Gastrocnemius medialis (tissue), 4 donors: ENCODE results near the gene ST7L. TPM values are rescaled to one million over a fixed set of nuclear protein-coding genes. Genes with fewer than 3 reads are reported as not detected.
A peak's percentile ranks its signal among the peaks of the same experiment; 100 is the strongest.

Experiments
- ATAC-seq, 2 donors: fragments of 150-250 bp; one replicate each; pipeline ENCODE4 v1.9.1; 2016
- DNase-seq, 2 donors: peaks; one replicate each; pipeline ENCODE4 v3.0.0-alpha.2; 2019
- H3K27ac ChIP-seq, 4 donors: fragments of 200-600 bp; sonication (generic); 1 replicate in 1 of 4; 2 replicates in 3 of 4; pipeline ENCODE4 v1.5.1; 2016 to 2018; ENCODE audit warnings: mild to moderate bottlenecking in 2 of 4, moderate library complexity in 1 of 4
- H3K27me3 ChIP-seq, 3 donors: fragments of 200-600 bp; sonication (generic) in 2 of 3; 1 replicate in 1 of 3; 2 replicates in 2 of 3; pipeline versions ENCODE4 v1.5.1 to v1.6.0; 2016 to 2019; ENCODE audit warnings: mild to moderate bottlenecking in 1 of 3, moderate library complexity in 1 of 3
- H3K36me3 ChIP-seq, 2 donors: fragments of 200-600 bp; sonication (generic) in 1 of 2; one replicate each; pipeline ENCODE4 v1.5.1; 2017 to 2018
- H3K4me1 ChIP-seq, 2 donors: fragments of 200-600 bp; sonication (generic) in 1 of 2; one replicate each; pipeline ENCODE4 v1.5.1; 2016 to 2017; ENCODE audit warnings: mild to moderate bottlenecking in 2 of 2
- H3K4me3 ChIP-seq, 4 donors: fragments of 200-600 bp; sonication (generic) in 3 of 4; 1 replicate in 1 of 4; 2 replicates in 3 of 4; pipeline ENCODE4 v1.5.1; 2016 to 2019; ENCODE audit warnings: mild to moderate bottlenecking in 2 of 4
- H3K9me3 ChIP-seq, 3 donors: fragments of 200-600 bp; sonication (generic) in 2 of 3; 1 replicate in 1 of 3; 2 replicates in 2 of 3; pipeline ENCODE4 v1.5.1; 2016 to 2019
- POLR2A ChIP-seq, 2 donors: fragments of 450-650 bp; IDR thresholded peaks; one replicate each; pipeline ENCODE4 v1.6.1; 2017; ENCODE audit warnings: antibody characterized with exemption in 2 of 2, mild to moderate bottlenecking in 2 of 2, moderate library complexity in 2 of 2
- in situ Hi-C, 4 donors: fragments of 200-750 bp; cut with MboI; loops; one replicate each; pipeline versions ENCODE4 v1.15.0 to v1.8.0; 2017; ENCODE audit warnings: low sequenced_read_pairs in 4 of 4
- intact Hi-C: fragments of 100-400 bp; cut with DNase I; formaldehyde crosslinking; loops from one replicate; pipeline ENCODE4 v1.15.1; 2023; ENCODE audit warnings: low total_unique reads
- total RNA-seq, 4 donors: library from RNA; depleted of rRNA; stranded (reverse); fragments of >200 nt; gene quantifications; one replicate each; pipeline versions ENCODE4 v1.1.0 to v1.2.3, GENCODE V29; 2016
- TF ChIP-seq, protein P1 (sequence below), 5 experiments: fragments of 450-650 bp in 3 of 5; fragments of 200-600 bp in 2 of 5; sonication (generic) in 2 of 5; IDR thresholded peaks in 4 of 5; conservative IDR thresholded peaks in 1 of 5; 1 replicate in 4 of 5; 2 replicates in 1 of 5; pipeline ENCODE4 v1.5.1; 2016 to 2019; ENCODE audit warnings: antibody characterized with exemption in 5 of 5, mild to moderate bottlenecking in 3 of 5, moderate library complexity in 3 of 5

ST7L gene
- total RNA-seq, 4 donors from 2014 or later: 9.6 to 16.7 (median 15.0) TPM

DNA sequence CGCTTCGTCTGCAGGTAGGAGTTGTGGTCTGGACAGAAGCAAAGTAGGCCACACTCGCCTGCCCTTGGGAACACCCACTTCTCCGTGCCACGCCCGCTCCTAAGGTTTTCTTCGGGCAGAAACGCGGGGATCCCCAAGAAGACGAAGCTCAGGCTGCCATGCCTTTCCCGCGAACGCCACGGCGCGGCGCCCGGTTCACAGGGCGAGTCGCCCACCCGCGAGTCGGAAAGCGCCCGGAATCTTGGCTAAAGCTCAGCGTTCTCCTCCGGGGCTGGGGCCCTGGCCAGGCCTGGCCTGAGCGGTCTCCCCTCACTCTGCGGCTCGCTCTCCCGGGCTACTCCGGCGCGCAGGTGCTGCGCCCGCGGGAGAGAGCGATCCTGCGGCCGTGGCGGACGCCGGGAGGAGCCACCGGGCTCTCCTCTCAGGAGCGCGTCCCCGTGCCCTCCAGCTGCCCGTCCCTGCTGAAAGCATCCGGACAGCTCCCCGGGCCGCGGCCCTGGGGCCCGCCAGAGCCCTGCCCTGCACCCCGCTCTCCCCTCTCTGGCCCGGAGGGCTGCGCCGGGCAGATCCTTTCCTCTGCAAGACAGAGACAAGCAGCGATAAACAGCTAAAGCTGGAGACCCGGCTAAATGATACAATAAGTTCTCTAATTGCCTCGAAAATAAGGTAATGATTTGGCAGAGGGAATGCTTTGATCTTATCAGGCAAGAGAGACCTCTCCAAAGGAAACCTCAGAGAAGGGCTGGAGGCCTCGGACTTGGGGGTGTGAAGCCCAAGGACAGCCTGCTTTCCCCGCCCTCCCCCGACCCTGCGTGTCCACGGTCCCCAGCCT is 116.9 kb downstream of the ST7L start:
- intact Hi-C loops (loop anchor here (2.0 kb wide), 1 partner anchor 205 kb away; the partner anchor contains the start of gene RHOC), in situ Hi-C loops (no loop called here)
- H3K9me3 ChIP-seq: no peaks in the 10 kb centered on the region
- no peak overlapping the region for H3K27ac ChIP-seq
- DNase-seq (peak in 1 of 2 donors; percentile 33), ATAC-seq (peak in 1 of 2 donors; percentile 75)
- peaks cover 4 to 8% of the 10 kb centered on the region in 2 donors for H3K4me1 ChIP-seq
- H3K36me3 ChIP-seq: no peaks in the 10 kb centered on the region
- H3K27me3 ChIP-seq: peaks cover 0 to 17% (median 14%) of the 10 kb centered on the region in 3 donors
- TF ChIP-seq, protein P1, sequence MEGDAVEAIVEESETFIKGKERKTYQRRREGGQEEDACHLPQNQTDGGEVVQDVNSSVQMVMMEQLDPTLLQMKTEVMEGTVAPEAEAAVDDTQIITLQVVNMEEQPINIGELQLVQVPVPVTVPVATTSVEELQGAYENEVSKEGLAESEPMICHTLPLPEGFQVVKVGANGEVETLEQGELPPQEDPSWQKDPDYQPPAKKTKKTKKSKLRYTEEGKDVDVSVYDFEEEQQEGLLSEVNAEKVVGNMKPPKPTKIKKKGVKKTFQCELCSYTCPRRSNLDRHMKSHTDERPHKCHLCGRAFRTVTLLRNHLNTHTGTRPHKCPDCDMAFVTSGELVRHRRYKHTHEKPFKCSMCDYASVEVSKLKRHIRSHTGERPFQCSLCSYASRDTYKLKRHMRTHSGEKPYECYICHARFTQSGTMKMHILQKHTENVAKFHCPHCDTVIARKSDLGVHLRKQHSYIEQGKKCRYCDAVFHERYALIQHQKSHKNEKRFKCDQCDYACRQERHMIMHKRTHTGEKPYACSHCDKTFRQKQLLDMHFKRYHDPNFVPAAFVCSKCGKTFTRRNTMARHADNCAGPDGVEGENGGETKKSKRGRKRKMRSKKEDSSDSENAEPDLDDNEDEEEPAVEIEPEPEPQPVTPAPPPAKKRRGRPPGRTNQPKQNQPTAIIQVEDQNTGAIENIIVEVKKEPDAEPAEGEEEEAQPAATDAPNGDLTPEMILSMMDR (IDR thresholded peaks at IDR 0.05 in 4 of 5, conservative IDR thresholded peaks at IDR 0.05 in 1 of 5): peak in 4 of 5 experiments; percentile 35 to 68 (median 46)
- no peak for TF ChIP-seq POLR2A (IDR thresholded peaks at IDR 0.05)
- peak overlapping the region; percentile 56 to 80 (median 57) for H3K4me3 ChIP-seq

DNA sequence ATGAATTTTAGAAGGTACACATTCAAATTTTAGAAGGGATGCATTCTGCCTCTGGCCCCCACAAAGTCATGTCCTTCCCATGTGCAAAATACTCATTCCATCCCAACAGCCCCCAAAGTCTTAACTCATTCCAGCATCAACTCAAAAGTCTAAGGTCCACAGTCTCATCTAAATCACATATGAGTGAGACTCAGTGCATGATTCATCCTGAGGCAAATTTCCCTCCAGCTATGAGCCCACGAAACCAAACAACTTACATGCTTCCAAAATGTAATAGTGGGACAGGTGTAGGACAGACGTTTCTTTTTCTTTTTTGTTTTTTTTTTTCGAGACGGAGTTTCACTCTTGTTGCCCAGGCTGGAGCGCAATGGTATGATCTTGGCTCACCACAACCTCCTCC is 122.7 kb downstream of the ST7L start:
- Histone ChIP-seq H3K9me3 (no peaks in the 10 kb centered on the region), H3K36me3 (no peaks in the 10 kb centered on the region), H3K4me3 (no peak overlapping the region), H3K27ac (no peak overlapping the region), H3K27me3 (no peaks in the 10 kb centered on the region), H3K4me1 (no peaks in the 10 kb centered on the region)
- intact Hi-C loops (no loop called here), in situ Hi-C loops (no loop called here)
- DNase-seq: no peak
- ATAC-seq: no peak
- no peak for TF ChIP-seq POLR2A (IDR thresholded peaks at IDR 0.05)
- TF ChIP-seq, protein P1 (IDR thresholded peaks at IDR 0.05 in 4 of 5, conservative IDR thresholded peaks at IDR 0.05 in 1 of 5): no peak

DNA sequence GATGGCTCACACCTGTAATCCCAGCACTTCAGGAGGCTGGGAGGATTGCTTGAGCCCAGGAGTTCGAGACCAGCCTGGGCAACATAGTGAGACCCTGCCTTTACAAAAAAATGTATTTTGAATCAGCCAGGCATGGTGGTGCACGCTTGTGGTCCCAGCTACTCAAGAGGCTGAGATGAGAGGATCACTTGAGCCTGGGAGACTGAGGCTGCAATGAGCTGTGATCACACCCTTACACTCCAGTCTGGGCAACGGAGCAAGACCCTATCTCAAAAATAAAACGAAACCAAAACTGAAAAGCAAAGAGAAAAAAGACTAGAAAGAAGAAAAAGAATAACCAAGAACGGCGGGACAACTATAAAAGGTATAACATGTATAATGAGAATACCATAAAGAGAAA is 125.6 kb downstream of the ST7L start:
- Histone ChIP-seq H3K36me3 (no peaks in the 10 kb centered on the region), H3K27ac (no peak overlapping the region), H3K4me1 (no peaks in the 10 kb centered on the region), H3K9me3 (no peaks in the 10 kb centered on the region), H3K27me3 (no peaks in the 10 kb centered on the region), H3K4me3 (no peak overlapping the region)
- no peak for ATAC-seq
- no peak for DNase-seq
- in situ Hi-C loops: no loop called here
- intact Hi-C loops: no loop called here
- TF ChIP-seq POLR2A (IDR thresholded peaks at IDR 0.05): no peak
- TF ChIP-seq, protein P1 (IDR thresholded peaks at IDR 0.05 in 4 of 5, conservative IDR thresholded peaks at IDR 0.05 in 1 of 5): no peak

DNA sequence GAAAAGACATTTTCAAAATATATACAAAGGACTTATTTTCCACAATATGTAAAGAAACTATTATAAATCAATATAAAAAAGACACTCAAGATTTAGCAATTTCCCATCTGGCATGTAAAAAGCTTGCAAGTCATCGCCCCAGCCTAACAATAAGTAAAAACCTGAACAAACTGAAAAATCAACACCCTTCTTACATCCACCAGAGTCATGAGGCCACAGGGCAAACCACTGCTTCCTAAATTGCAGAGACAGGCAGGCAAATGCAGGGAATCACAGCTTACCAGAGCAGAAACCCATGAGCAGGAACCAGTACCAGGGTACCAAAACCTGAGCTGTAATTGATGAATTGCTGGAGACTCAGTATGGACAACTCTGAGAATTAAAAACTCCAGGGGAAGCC is 126.9 kb downstream of the ST7L start:
- no peaks in the 10 kb centered on the region for H3K4me1 ChIP-seq
- H3K4me3 ChIP-seq: no peak overlapping the region
- in situ Hi-C loops: no loop called here
- no peaks in the 10 kb centered on the region for H3K9me3 ChIP-seq
- DNase-seq (no peak), ATAC-seq (no peak)
- TF ChIP-seq, protein P1 (IDR thresholded peaks at IDR 0.05 in 4 of 5, conservative IDR thresholded peaks at IDR 0.05 in 1 of 5): no peak
- no peak for TF ChIP-seq POLR2A (IDR thresholded peaks at IDR 0.05)
- no peaks in the 10 kb centered on the region for H3K36me3 ChIP-seq
- intact Hi-C loops: no loop called here
- no peak overlapping the region for H3K27ac ChIP-seq
- H3K27me3 ChIP-seq: no peaks in the 10 kb centered on the region
